GM19023 (cell line): ENCODE results near the gene PPP3CA.

Source experiments
- ATAC-seq: cut with Tn5 transposase; IDR thresholded peaks from one replicate; pipeline ENCODE4 v1.9.1; 2021; ENCODE audit warnings: mild to moderate bottlenecking, moderate library complexity; ENCODE audit not compliant: unreplicated experiment

The PPP3CA gene

DNA sequence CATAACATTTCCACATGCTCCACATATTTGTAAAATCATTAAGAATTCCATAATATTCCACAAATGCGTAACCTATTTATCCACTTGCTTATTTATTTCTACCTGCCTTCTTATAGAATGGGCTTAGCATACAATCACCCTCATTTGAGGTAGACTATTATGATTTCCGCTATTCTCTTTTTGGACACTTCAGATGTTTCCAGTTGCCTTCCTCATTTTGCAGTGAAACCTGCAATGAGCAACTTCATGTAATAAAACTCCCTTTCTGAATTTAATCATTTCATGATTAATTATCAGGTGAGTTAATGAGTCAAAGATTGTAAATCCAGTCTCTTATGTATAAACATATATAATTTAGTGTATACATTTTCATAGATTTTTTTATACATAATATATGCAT, 58.0 kb downstream of the PPP3CA start:
- no peak for ATAC-seq

DNA sequence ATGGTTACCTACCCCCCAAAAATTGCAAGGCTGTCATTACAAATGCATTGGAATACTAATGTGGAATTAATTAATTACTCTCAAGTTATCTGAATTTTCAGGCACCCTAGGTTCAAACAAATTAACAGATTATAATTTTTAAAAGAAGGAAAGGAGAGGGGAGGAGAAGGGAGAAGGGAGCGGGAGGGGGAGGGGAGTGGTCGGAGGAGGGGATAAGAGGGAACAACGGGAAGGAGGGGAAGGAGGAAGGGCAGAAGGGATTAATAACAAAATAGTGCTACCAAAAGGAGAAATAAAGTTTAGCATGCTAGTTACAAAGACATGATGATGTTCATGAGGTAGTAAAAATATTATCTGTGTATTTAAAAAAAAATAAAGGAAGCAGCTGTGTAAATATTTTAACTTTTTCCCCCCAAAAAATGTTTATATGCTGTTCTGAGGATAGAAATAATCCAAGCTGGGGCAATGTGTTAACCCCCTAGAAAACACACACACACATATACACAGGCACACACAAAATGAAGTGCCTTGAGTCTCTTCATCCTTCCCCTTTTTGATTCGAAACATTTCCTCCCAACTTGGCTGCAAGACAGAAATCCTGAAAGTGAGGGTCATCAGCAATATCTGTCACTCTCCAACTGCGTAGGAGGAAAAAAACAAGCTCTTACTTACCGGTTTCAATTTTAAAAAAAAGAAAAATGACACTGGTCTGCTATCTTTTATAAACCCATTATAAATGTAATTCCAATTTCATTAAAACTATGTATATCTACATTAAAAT, 58.8 kb downstream of the PPP3CA start:
- ATAC-seq = no peak

GRCh38 chr4:101287324-101287723, 60.0 kb downstream of the PPP3CA start:
- no peak for ATAC-seq

GRCh38 chr4:101286663-101287062, 60.7 kb downstream of the PPP3CA start:
- ATAC-seq = no peak

GRCh38 chr4:101285985-101286384, 61.3 kb downstream of the PPP3CA start:
- ATAC-seq = no peak

DNA sequence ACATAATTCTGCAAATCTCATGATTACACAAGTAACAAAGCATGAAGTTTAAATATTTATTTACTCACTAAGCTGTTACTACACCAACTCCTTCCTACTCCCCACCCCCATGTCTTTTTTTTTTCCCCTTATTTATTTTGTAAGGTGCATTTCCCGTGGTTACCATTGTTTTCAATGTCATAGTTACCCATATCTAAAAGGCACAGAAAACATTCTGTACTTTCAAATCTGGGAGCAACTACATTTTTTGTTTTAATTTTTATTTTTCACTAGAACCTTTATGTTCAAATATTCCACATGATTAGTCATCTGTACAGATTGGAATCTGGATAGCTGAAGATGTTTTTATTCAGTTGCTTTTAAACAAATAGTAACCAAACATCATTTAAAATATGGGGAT, 62.8 kb downstream of the PPP3CA start:
- ATAC-seq = no peak

DNA sequence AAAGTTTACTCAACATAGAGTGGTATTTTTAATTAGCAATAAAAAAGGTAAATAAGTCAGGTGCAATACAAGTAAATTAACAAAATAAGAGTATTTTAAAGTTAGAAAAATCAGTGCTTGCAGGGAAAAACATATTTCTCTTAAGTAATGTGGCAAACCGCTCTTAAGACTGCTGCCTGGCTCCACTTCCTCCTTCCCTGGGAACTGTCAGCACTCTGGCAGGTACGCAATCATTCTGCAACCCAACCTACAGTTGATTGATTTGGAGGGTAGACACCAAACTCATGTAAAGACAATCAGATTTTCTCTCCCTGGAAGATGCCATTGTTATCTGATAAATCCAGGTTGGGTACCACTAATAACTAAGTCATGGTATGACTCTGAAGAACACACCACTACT, 63.9 kb downstream of the PPP3CA start:
- ATAC-seq = no peak

DNA sequence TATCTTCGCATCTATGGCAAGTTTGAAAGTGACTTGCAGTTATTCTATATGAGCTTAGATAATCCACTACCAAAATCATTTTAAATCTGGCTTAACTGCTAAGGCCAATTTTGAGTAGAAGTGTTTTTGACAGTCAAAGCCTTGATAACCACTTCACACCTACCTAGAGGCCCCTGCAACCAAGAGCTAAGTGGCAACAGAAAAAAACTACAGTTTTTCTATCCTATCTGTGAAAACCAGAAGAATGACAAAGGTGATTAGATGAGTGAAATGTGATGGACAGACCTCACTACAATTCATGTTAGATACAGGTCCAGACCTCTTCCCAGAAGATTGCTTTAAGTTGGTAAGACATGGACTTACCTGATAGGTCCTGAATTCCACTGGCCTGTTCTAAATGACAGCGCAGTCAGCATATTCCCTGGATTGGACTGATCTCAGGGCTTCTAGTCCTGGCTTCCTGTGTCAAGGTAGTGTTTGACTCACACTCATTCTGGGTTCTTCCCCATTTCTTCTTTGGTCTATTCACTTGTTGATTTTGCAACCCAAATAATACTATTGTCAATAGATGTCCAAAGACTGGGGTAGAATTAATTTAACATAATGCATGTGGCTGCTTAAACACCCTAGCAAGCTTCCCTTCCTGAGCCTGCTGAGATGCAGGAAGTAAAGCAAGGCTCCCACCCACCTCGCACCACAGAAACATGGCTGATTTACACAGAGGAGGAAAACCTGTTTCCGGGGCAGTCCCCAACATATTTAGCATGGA, 65.1 kb downstream of the PPP3CA start:
- no peak for ATAC-seq

DNA sequence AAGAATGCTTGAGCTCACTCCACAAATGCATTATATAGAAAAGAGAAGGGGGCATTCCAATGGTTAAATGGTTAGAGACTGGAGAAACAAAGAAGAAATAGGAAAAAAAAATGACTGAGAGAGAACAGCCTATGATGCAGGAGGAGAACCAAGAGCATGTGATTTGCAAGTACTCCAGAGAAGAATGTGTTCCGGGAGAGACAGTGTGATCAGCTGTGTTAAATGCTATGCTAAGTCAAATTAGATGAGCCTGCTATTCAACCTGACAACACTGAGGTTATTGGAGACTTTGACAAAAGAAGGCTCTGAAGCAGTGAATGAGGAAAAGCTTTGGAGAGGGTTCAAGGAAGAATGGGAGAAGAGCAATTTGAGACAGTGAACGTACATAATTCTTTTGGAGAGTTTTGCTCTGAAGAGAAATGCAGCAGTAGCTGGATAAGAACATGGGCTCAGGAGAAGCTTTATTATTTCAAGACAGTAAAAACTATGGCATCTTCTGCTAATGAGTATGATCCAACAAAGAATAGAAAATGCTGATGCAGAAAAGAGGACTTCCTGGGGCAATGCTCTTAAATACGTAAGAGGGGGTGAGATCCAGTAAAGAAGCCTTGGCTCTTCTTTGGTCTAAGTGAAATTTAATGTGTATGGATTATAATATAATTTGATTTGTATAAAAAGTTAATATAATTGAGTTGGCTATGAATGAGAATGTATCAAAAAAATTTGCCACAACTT, 66.3 kb downstream of the PPP3CA start:
- no peak for ATAC-seq

DNA sequence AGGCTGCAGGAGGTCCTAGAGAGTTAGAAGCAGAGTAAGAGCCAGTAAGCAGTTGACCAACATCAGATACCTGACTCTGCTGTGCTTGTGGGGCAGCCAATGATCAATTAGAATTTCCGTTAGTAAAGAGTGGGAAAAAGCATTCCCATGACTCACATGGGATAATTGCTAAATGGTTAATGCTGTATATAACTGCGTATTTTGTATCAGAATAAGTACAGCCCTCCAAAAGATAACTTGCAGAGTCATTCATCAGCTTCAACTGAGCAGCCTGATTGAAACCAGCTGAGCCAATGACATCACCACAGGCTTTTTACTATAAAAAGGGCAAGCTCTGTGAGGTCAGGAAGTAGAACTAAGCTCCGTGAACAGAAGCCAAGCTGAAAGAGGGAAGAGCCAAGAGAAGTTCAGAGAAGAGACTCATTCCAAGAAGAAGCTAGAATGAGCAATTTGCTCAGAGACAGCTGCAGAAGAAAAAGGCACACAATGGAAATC, 67.9 kb downstream of the PPP3CA start:
- peak; percentile 71 for ATAC-seq

DNA sequence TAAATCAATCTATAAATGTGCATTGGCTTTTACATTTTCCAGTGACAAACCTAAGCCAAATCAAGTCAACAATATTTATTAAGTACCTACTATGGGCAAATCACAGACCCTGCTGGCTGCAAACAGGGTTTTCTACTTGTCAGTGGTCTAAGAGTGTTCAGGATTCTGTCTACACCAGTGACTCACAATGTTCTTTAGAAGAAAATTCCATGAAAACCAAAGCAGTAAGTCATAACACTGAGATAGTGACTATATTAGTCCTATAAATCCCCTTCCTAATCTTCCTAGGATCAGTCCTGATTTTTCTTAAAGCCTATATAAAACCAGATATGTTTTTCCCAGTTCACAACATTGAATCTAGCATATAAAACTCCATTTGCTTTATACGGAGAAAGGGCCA, 69.7 kb downstream of the PPP3CA start:
- ATAC-seq = no peak

DNA sequence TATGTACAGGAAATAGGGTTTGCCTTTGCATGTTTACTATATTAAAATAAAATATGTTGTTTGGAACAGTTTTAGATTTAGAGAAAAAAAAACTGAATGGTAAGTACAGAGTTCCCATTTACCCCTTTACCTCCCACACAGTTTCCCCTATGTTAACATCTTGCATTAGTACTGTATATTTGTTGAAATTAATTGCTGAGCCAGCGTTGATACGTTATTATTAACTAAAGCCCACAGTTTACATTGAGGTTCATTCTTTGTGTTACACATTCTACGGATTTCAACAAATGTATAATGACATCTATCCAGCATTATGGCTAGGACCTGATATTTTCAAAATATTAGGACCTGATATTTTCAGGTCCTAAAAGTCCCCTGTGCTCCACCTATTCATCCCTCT, 70.7 kb downstream of the PPP3CA start:
- no peak for ATAC-seq

DNA sequence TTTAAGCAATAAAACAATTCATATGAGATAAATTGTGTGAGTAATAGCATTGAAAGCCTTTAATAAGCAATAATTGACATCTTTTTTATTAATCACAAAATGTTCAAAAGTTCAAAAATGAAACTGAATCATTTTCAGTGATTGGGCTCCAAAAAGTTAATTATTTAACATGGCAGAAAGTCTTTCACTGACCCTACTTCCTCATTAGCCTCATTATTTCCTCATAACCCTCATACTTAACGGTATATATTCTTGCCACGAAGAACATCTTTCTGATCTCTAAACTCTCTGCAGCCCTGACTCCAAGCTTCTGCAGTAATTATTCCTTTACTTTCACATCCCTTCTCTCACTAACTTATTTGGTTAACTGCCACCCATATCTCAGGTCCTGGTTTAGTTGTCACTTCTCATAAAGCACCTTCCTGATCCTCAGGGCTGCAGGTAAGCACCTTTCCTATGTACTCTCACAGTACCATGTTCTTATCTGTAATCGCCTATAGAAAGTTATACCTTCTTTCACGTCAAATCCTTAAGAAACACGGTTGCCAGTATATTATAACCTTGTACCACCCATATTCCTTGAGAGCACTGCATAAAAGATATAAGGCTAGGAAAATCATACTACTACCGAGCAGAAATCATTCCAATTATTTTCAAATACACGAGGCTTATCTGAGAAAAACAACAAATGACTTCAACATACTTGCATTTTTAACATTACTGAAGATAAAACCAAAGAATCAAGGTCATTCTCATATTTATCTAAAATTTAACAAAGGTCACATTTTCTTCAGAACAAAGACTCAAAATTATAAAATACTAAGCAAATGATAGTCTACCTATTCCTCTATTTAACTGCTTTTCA, 72.2 kb downstream of the PPP3CA start:
- ATAC-seq = no peak

- no peak for ATAC-seq
These were observed 75.8 kb downstream of the PPP3CA start for GRCh38 chr4:101271516-101271915.

DNA sequence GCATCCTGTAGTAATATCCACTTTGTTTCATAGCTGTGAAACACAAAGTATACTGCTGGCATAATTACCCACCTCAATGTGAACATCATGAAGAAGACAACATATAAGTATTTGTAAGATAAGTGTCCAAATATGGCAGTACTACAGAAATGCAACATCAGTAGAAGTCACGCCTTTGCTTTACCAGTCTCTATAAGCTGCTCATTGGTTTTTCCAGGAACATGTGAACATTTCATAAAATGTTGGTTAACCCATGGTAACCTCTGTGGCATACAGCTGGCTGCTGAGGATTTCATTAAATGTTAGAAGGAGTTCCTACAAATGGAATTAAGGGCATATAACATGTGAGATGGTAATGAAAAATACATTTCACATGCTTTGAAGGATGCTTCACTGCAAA, 77.6 kb downstream of the PPP3CA start:
- no peak for ATAC-seq

DNA sequence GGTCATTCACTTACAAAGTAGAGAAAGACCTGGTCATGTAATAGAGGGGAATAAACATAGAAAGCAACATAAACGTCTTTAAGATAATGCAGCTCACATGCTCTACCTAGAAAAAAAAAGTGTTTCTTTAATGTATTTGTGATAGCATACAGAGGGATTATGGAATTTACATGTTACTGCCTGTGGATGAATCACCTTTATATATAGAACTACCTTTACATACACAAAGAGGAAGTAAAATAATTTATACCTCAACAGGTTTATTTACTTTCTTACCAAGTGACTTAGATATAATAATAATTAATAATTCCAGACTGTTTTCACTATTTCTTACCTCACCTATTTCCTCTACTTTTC, 81.5 kb downstream of the PPP3CA start:
- no peak for ATAC-seq

- no peak for ATAC-seq
These were observed 82.1 kb downstream of the PPP3CA start for GRCh38 chr4:101264993-101265815.

GRCh38 chr4:101264512-101264911, 82.8 kb downstream of the PPP3CA start:
- ATAC-seq = no peak

GRCh38 chr4:101262683-101263082, 84.6 kb downstream of the PPP3CA start:
- ATAC-seq = no peak

GRCh38 chr4:101259876-101260275, 87.5 kb downstream of the PPP3CA start:
- peak; percentile 87 for ATAC-seq
